HepG2 (cell line): ENCODE results near the gene COL18A1. TPM values are rescaled to one million over a fixed set of nuclear protein-coding genes. Genes with fewer than 3 reads are reported as not detected.

ENCODE experiments used
- HMGXB4 ChIP-seq, 2 experiments: sonication (generic) in 1 of 2; formaldehyde crosslinking in 1 of 2; IDR thresholded peaks; 2 replicates each; pipeline versions ENCODE4 v1.4.0 to v1.6.1; 2018 to 2020; ENCODE audit warnings: missing genetic modification reagents in 2 of 2, borderline replicate concordance in 1 of 2, low read depth in 1 of 2, mild to moderate bottlenecking in 1 of 2, missing biosample characterization in 1 of 2
- HNF1A ChIP-seq, 2 experiments: sonication (generic) in 1 of 2; formaldehyde crosslinking in 1 of 2; IDR thresholded peaks; 2 replicates each; pipeline versions ENCODE4 v1.4.0 to v1.6.1; 2016 to 2020; ENCODE audit warnings: borderline replicate concordance in 1 of 2, low read depth in 1 of 2, mild to moderate bottlenecking in 1 of 2, missing genetic modification reagents in 1 of 2
- PAWR ChIP-seq: sonication (generic); formaldehyde crosslinking; IDR thresholded peaks from 2 replicates; pipeline ENCODE4 v1.4.0; 2020; ENCODE audit warnings: missing genetic modification reagents, mild to moderate bottlenecking, borderline replicate concordance
- SIN3A ChIP-seq: IDR thresholded peaks from 2 replicates; pipeline ENCODE4 v1.6.1; 2011; ENCODE audit warnings: low read depth, mild to moderate bottlenecking, control low read depth, low read length, borderline replicate concordance
- SMAD1 ChIP-seq: sonication (generic); formaldehyde crosslinking; IDR thresholded peaks from 2 replicates; pipeline ENCODE4 v1.4.0; 2020; ENCODE audit warnings: missing genetic modification reagents, low read depth, mild to moderate bottlenecking, borderline replicate concordance
- ZBTB3 ChIP-seq: sonication (generic); formaldehyde crosslinking; IDR thresholded peaks from 2 replicates; pipeline ENCODE4 v1.4.0; 2020; ENCODE audit warnings: low read depth, mild to moderate bottlenecking, moderate library complexity, missing genetic modification reagents, borderline replicate concordance
- ZBTB38 ChIP-seq: sonication (generic); formaldehyde crosslinking; IDR thresholded peaks from 2 replicates; pipeline ENCODE4 v1.5.1; 2020; ENCODE audit warnings: mild to moderate bottlenecking, missing genetic modification reagents
- ZHX2 ChIP-seq, 2 experiments: sonication (generic) in 1 of 2; formaldehyde crosslinking in 1 of 2; IDR thresholded peaks; 2 replicates each; pipeline versions ENCODE4 v1.6.1 to v1.9.0; 2014 to 2022; ENCODE audit warnings: antibody characterized with exemption in 1 of 2, borderline replicate concordance in 1 of 2, inconsistent platforms in 1 of 2, low read depth in 1 of 2, missing genetic modification reagents in 1 of 2
- ZNF143 ChIP-seq: sonication (generic); formaldehyde crosslinking; IDR thresholded peaks from 2 replicates; pipeline ENCODE4 v1.4.0; 2020; ENCODE audit warnings: missing genetic modification reagents
- ZNF292 ChIP-seq: sonication (generic); formaldehyde crosslinking; IDR thresholded peaks from 2 replicates; pipeline ENCODE4 v1.8.1; 2022; ENCODE audit warnings: mild to moderate bottlenecking, low read depth, missing genetic modification reagents, borderline replicate concordance
- ZNF329 ChIP-seq: sonication (generic); formaldehyde crosslinking; IDR thresholded peaks from 2 replicates; pipeline ENCODE4 v1.9.0; 2021; ENCODE audit warnings: low read depth, mild to moderate bottlenecking, missing genetic modification reagents
- ZNF501 ChIP-seq: sonication (generic); formaldehyde crosslinking; IDR thresholded peaks from 2 replicates; pipeline ENCODE4 v1.5.1; 2020; ENCODE audit warnings: mild to moderate bottlenecking, moderate library complexity, missing genetic modification reagents
- ZNF580 ChIP-seq: IDR thresholded peaks from 2 replicates; pipeline ENCODE4 v1.6.1; 2016; ENCODE audit warnings: low read depth, borderline replicate concordance
- polyA plus RNA-seq, 8 experiments: library from polyadenylated mRNA; depleted of rRNA in 3 of 8; stranded (reverse) in 7 of 8; unstranded in 1 of 8; fragments of >200 nt; fragmentation: Illumina TruSeq in 4 of 8; extraction: Trizol in 4 of 8; gene quantifications; 2 replicates each; pipeline versions ENCODE4 v1.2.1 to v1.2.3, GENCODE V29; 2011 to 2016; ENCODE audit warnings: low read depth in 4 of 8, missing spikeins in 1 of 8, mixed read lengths in 1 of 8; ENCODE audit not compliant: insufficient read depth in 1 of 8
- total RNA-seq, 5 experiments: library from RNA; depleted of rRNA; stranded (reverse); fragments of >200 nt; fragmentation: Illumina TruSeq; extraction: Trizol; gene quantifications; 2 replicates each; pipeline ENCODE4 v1.2.3, GENCODE V29; 2016; ENCODE audit warnings: low read depth in 1 of 5

COL18A1 gene
- total and polyA plus RNA-seq, 2 of the 13 experiments (the other 11 are each of a cell fraction or from before 2014, with no cell fraction given) = 79.0 to 102 TPM

GRCh38 chr21:45366931-45367401 is 38.0 kb upstream of the COL18A1 start (continued):
- TF ChIP-seq ZBTB3 (CRISPR knock-in tag) = peak; percentile 17; the same call in 1 of the 2 replicates
- no peak for TF ChIP-seq ZNF329 (CRISPR knock-in tag)
- TF ChIP-seq HNF1A (IDR thresholded peaks at IDR 0.05; ENCODE audit: low read depth) = no peak
- TF ChIP-seq HNF1A (CRISPR knock-in tag; IDR thresholded peaks at IDR 0.05; ENCODE audit: borderline replicate concordance) = peak; percentile 34; the same call in 1 of the 2 replicates
- TF ChIP-seq SIN3A = peak; percentile 36; the same call in 1 of the 2 replicates
- peak; percentile 25; the same call in 1 of the 2 replicates for TF ChIP-seq ZNF143 (CRISPR knock-in tag)
- TF ChIP-seq ZNF292 = 0 out of 2 replicates have a peak, but pooled peaks have one; percentile 16
- peak in 1 of 2 experiments; percentile 57; a peak in 1 of 4 replicates for TF ChIP-seq HMGXB4 (CRISPR knock-in tag; IDR thresholded peaks at IDR 0.05; ENCODE audit: borderline replicate concordance in 1 of 2, low read depth in 1 of 2)
- peak; percentile 81; the same call in 1 of the 2 replicates for TF ChIP-seq ZNF501 (CRISPR knock-in tag)
- peak; percentile 89; the same call in 1 of the 2 replicates for TF ChIP-seq PAWR (CRISPR knock-in tag)
- no peak for TF ChIP-seq ZNF580 (CRISPR knock-in tag)
- TF ChIP-seq ZBTB38 = peak; percentile 62; the same call in 1 of the 2 replicates
- TF ChIP-seq SMAD1 = no peak
- no peak for TF ChIP-seq ZHX2 (IDR thresholded peaks at IDR 0.05; ENCODE audit: low read depth)
- no peak for TF ChIP-seq ZHX2 (CRISPR knock-in tag; IDR thresholded peaks at IDR 0.05; ENCODE audit: borderline replicate concordance)
